ENCODE results near the gene CIZ1. TPM values are rescaled to one million over a fixed set of nuclear protein-coding genes. Genes with fewer than 3 reads are reported as not detected.

CIZ1 gene
- polyA plus RNA-seq, 3 donors = 56.6 to 69.7 (median 57.0) TPM

- WGBS, 3 donors = 49 to 73% (median 59%) methylated on average over 10 of the region's 10 CpGs
- no peak overlapping the region for H3K27ac ChIP-seq (ENCODE audit: low read depth, low read length)
These were observed 24.4 kb upstream of the CIZ1 start for GRCh38 chr9:128215491-128216409.

DNA sequence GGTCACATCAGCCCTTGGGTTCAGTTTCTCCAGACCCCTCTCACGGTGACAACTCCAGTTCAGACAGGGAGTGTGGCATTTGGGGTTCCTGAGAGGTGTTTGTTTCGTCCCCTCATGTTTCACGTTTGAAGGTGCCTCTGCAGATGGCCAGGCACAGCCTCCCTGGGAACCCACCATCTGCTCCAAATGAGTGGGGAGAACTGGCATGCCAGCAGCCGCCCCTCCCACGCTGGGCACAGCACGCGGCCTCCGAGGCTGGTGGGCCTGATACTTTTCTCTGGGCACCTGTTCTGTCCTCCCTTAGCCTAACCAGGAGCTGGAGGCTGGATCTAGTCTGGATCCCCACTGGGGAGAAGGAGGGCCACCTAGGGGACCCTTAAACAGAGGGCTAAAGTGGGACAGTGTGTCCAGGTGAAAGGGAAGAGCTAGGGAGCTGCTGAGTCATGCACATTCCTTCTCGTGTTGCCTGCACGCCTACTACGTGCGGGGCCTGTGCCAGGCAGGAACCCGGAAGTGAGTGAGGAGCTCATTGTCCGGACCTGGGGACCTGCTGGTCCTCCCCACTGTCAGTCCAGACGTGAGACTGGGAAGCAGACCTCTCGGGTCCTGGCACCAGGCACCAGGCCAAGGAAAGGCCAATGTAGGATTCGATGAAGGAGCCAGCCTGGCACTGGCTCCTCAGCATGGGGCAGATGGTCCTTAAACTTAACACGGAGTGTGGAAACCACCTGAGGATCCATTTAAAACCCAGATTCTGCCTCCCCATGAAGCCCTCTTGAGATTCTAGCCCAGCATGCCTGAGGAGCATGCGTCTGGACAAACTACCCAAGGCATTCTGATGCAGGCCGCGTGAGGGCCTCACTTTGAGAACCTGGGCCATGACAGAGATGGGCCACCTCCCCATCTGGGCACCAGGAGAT is 23.5 kb upstream of the CIZ1 start:
- 34 to 70% (median 65%) methylated on average over 21 of the region's 21 CpGs for WGBS, 3 donors
- H3K27ac ChIP-seq (ENCODE audit: low read depth, low read length) = no peak overlapping the region

- WGBS, 3 donors = 71 to 90% (median 85%) methylated on average over 12 of the region's 12 CpGs
- no peak overlapping the region for H3K27ac ChIP-seq (ENCODE audit: low read depth, low read length)
These were observed 22.6 kb upstream of the CIZ1 start for GRCh38 chr9:128213746-128214497.

DNA sequence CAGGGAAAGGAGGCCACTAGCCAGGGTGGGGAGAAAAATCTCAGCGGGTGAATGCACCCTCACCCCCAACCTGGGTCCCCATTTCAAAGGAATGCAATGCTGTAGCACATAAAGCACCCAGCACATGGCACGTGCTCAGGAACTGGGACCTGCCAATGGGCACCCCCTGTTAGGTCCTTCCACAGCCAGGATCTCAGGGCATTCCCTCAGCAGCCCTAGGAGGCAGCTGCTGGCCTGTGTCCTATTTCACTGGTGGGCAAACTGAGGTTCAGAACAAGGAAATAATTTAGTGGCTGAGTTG is 20.6 kb upstream of the CIZ1 start:
- WGBS, 3 donors = 29 to 89% (median 86%) methylated on average over 2 of the region's 2 CpGs
- H3K27ac ChIP-seq (ENCODE audit: low read depth, low read length) = no peak overlapping the region

DNA sequence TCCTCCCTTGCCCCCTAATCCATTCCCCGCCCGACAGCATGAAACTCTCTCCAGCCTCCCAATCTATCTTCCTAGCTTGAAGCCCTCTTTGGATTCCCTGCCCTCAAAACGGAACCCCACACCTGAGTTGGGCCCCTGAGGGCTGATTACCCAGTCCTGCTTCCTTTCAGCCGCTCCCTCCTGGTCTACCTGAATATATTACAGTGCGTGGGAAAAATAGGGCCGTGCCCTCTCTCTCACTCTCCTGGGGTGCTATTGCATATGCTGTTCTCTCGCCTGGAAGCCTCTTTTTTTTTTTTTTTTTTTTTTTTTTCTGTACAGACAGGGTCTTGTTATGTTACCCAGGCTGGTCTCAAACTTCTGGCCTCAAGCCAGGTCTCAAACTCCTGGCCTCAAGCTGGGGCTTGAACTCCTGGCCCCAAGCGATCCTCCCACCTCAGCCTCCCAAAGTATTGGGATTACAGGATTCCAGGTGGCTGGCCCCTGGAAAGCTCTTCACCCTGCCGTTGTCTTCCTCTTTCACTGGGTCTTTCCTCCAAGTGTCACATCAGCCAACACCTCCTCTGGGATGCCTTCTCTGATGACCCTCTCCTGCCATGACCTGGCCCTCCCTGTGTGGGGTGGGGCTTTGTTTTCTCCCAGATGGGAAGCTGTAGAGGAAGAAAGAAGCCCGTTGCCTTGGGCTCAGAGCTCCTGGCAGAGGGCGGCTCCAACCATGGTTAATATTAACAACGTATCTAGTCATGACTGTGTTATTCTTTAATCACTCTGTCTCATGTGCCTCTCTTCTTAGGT is 20.0 kb upstream of the CIZ1 start:
- 45 to 64% (median 57%) methylated on average over 12 of the region's 12 CpGs for WGBS, 3 donors
- no peak overlapping the region for H3K27ac ChIP-seq (ENCODE audit: low read depth, low read length)

- H3K27ac ChIP-seq (ENCODE audit: low read depth, low read length) = no peak overlapping the region
- 73 to 85% (median 75%) methylated on average over 15 of the region's 15 CpGs for WGBS, 3 donors
These were observed 17.7 kb upstream of the CIZ1 start for GRCh38 chr9:128208946-128209669.

GRCh38 chr9:128208386-128208785 is 17.0 kb upstream of the CIZ1 start:
- no peak overlapping the region for H3K27ac ChIP-seq (ENCODE audit: low read depth, low read length)
- 91 to 92% (median 91%) methylated on average over 7 of the region's 7 CpGs for WGBS, 3 donors

DNA sequence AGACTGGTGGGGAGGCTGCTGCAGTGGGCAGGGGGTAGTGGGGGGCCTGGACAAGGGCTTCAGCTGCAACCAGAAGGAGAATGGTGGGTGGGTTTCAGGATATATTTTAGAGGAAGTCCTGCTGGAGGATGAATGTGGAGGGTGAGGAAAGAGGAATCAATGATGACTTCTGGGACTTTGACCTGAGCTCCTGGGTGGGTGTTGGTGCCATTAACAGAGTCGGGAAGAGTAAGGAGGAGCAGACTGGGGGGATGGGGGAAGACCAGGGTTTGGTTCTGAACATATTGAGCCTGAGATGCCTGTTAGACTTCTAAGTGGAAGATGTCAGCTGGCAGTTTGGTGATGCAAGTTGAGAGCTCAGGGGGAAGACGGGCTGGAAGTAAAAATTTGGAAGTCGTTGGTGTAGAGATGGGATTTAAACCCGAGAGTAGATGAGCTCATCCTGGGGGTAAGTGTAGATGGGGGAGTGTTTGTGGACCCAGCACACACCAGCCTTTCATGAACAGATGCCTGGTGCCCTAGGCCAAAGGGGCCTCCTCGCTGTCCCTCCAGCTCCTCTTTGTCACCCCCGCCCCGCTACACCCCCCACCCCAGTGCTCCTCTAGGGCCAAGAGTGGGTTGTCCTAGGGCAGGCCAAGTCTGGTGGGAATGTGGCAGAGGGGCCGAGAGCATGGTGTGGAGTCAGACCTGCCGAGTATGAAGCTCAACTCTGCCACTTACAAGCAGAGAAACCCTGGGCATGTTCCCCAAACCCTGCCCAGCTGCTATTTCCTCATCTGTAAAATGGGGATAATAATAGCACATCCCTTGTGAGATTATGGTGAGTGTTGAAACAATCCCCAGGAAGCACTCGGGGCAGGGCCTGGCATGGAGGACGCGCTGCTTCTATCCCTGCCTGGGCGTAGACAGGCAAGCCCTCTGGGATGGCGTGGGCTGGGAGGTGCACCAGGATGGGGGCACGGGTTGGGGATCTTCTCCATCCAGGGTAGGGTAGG is 15.8 kb upstream of the CIZ1 start:
- H3K27ac ChIP-seq (ENCODE audit: low read depth, low read length) = no peak overlapping the region
- 67 to 81% (median 71%) methylated on average over 15 of the region's 15 CpGs for WGBS, 3 donors

DNA sequence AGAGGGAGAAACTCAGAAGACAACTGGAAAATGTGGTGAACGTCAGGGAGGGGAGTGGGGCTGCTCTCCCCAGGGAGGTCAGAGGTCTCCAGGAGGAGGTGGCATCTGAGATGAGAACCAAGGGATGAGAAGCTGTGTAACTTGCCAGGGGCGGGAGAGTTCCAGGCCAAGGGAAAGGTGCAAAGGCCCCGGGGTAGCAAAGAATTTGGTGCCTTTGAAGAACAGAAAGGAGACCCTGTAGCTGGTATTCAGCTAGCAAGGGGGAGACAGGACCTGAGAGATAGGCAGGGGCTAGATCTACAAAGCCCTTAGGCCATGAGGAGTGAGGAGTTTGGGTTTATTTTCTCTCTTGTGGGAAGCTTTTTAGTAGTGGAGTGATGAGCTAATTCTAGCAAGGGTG is 15.1 kb upstream of the CIZ1 start:
- WGBS, 3 donors = 83 to 92% (median 89%) methylated on average over 3 of the region's 3 CpGs
- no peak overlapping the region for H3K27ac ChIP-seq (ENCODE audit: low read depth, low read length)

- H3K27ac ChIP-seq (ENCODE audit: low read depth, low read length) = no peak overlapping the region
- 78 to 81% (median 78%) methylated on average over 16 of the region's 16 CpGs for WGBS, 3 donors
These were observed 14.0 kb upstream of the CIZ1 start for GRCh38 chr9:128205296-128205944.

DNA sequence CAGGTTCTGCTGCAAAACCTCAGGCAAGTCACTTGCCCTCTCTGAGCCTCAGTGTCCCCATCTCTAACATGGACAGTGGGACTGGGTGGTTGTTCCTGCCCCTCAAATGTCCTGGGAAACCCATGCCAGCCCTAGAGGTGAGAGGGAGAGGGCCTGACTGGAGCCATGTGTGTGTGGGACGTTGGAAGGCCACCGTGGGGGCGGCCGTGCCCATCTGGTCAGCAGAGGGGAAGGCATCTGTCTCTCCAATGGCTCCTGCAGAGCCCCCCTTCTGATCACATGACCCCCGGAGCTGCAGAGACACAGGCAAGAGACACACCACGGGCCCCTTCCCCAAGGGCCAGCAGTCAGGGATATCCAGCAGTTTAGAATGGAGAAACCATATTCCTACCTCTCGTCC is 13.5 kb upstream of the CIZ1 start:
- H3K27ac ChIP-seq (ENCODE audit: low read depth, low read length) = no peak overlapping the region
- 73 to 84% (median 84%) methylated on average over 7 of the region's 7 CpGs for WGBS, 3 donors

- no peak overlapping the region for H3K27ac ChIP-seq (ENCODE audit: low read depth, low read length)
- 1 to 9% (median 1%) methylated on average over 37 to 66 of the region's 67 CpGs for WGBS, 3 donors
These were observed 12.6 kb upstream of the CIZ1 start for GRCh38 chr9:128203707-128204551.

DNA sequence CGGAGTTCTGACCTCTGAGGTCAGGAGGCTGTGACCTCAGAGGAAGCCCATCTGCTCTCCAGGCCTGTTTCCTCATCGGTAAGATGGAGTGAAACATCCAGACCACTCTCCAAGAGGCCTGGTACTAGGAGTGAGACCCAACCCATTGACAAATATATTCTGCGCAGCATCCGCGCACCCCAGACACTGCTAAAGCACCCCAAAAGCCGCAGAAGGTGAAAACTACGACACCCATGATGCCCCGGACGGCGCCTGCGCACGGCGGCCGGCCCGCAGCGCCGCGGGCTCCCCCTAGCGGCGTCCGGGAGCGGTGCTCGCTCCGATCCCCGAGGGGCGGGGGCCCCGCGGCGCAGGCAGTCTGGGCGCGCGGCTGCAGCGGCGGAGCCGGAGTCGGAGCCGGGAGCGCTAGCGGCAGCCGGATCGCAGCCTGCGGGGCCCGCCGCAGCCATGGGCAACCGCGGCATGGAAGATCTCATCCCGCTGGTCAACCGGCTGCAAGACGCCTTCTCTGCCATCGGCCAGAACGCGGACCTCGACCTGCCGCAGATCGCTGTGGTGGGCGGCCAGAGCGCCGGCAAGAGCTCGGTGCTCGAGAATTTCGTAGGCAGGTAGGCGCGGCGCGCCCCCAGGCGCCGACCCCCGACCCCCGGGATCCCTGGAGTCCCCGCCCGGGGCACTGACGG is 11.8 kb upstream of the CIZ1 start, which contains the start of gene DNM1:
Gene DNM1, plus strand, starts transcription at position 356 of the 683 bp plus-strand sequence. Its CDS starts 92 bp downstream, at position 448.
- H3K27ac ChIP-seq (ENCODE audit: low read depth, low read length) = no peak within 1 kb of the TSS
- WGBS, 3 donors = 0 to 1% (median 0%) methylated on average over 62 to 72 of the region's 72 CpGs

GRCh38 chr9:128202648-128203023 is 11.3 kb upstream of the CIZ1 start:
- 16 to 24% (median 18%) methylated on average over 2 of the region's 2 CpGs for WGBS, 3 donors
- H3K27ac ChIP-seq (ENCODE audit: low read depth, low read length) = no peak overlapping the region

Data from adipose tissue (tissue), 3 donors.